SU-DHL-6 (cell line): ENCODE measurements around the gene WNT9A.
"Not testable (repeated sequence)": the region's sequence is repeated elsewhere in the genome, so short reads cannot be mapped to it uniquely, and the experiment has no call there.

ENCODE experiments used
- CTCF ChIP-seq: fragments of 200-600 bp; sonication (generic); IDR thresholded peaks from one replicate; pipeline ENCODE4 v1.5.1; 2017; ENCODE audit warnings: antibody characterized with exemption, mild to moderate bottlenecking, low read length, moderate library complexity; ENCODE audit not compliant: insufficient read depth, poor library complexity, severe bottlenecking
- EZH2phosphoT487 ChIP-seq: fragments of 200-600 bp; sonication (generic), shearing (Covaris generic); conservative IDR thresholded peaks from 2 replicates; pipeline ENCODE4 v1.6.1; 2018; ENCODE audit warnings: mild to moderate bottlenecking, antibody characterized with exemption, low read length, moderate library complexity, mixed read lengths

- not testable (repeated sequence) for TF ChIP-seq CTCF, EZH2phosphoT487
Observed at GRCh38 chr1:227973724-227974288, 26.1 kb upstream of the WNT9A start.
